CD4-positive, alpha-beta T cell treated with Interleukin-17A for 4 hours (primary cell): Measurements from ENCODE around the gene SMC3.
"Not testable (repeated sequence)": the region's sequence is repeated elsewhere in the genome, so short reads cannot be mapped to it uniquely, and the experiment has no call there.

Experiments
- DNase-seq: peaks from one replicate; pipeline ENCODE4 v3.0.0-alpha.2; 2020; ENCODE audit warnings: mixed read lengths

Gene SMC3

DNA sequence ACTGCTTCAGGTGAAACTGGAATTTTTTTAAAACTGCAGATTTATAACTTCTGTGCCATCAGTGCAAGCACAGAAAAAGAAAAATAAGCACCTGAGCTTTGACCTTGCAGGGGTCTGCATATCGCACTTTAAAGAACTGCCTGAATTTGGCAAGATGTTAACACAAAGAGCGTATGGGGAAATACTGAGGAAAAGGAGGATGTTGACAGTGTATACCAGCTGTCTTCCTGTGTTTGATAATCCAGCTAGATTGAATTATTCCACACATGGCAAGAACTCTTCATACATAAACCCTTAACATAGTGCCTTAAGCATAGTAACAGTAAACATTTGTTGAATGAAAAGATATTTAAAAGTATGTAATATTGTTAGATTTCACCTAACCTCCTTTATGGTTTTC lies 30.0 kb downstream of the SMC3 start:
- no peak for DNase-seq

DNA sequence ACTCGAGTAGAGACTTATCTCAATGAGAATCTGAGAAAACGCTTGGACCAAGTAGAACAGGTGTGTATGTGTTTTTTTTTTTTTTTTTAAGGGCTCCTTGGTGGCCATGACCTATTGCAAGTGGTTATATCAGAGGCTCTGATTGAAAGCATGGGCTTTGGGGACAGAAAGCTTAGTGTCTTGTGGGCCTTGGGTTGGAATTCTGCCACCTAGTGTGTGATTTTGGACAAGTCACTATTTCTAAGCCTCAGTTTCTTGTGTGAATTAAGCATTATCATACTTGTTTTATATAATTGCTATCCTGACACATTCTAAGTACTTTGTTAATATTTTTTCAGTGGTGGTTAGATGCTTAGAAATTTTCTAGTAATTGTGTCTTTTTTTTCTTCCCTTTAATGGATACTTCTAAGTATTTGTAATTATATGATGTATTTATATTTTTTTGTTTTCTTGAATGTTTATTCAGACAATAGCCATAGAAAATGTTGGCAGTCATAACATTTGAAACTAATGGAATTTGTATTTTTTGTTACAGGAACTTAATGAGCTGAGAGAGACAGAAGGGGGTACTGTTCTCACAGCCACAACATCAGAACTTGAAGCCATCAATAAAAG lies 33.1 kb downstream of the SMC3 start:
- DNase-seq, result peak; percentile 33

- DNase-seq, result no peak
These were observed 34.1 kb downstream of the SMC3 start for GRCh38 chr10:110601581-110601980.

DNA sequence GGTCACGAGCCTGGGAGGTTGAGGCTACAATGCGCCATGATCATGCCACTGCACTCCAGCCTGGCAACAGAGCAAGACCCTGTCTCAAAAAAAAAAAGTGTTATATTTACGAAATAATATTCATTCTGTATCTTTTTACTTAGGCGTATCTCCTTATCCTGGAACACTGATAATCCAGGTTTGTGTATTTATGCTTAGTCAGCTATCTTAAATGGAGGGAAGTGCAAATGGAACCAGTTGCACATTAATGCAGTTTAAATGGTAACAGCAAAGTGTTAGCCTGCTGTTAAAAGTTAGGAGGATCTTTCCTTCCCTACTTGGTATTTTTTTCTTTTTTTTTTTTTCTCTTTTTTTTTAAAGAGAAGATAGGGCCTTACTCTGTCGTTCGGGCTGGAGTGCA lies 40.6 kb downstream of the SMC3 start:
- no peak for DNase-seq

DNA sequence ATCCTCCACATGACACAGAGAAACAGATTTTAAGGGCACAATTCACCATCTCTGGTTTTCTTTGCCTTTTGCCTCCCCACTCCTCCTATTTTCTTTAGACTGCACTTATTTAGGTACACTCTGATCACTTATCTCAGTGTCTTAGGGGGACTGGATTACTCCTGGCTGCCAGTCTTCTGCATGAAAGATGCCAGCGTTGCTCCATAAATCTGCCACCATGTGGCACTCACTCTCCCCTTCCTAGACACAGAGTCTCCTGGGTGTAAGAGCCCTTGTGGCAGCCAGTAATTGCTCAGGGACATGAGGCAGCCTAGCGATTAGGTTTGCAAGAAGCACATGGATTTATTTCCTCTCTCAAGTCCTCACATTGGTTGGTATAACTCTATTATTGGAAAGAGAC lies 42.1 kb downstream of the SMC3 start:
- no peak for DNase-seq

DNA sequence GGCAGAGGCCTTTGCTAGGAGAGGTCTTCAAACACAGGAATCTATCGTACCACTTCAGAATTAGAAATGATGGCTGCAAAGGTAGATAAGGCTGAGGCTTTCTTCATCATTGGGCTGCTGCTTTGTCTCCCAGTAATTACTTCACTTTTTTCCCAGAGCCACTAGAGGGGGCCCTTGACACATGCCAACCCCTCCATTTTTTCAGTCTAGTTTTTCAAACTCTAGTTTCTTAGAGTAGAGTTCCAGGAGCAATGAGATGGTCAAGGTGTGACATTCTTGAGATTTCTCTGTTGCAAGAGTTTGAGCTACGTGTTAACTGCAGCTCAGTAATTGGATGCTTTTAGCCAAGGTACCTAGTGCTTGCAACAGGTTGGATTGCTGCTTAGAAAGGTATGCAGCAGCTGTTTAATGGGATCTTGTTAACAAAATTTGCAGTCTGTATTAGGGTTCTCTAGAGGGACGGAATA lies 42.8 kb downstream of the SMC3 start:
- peak; percentile 70 for DNase-seq

DNA sequence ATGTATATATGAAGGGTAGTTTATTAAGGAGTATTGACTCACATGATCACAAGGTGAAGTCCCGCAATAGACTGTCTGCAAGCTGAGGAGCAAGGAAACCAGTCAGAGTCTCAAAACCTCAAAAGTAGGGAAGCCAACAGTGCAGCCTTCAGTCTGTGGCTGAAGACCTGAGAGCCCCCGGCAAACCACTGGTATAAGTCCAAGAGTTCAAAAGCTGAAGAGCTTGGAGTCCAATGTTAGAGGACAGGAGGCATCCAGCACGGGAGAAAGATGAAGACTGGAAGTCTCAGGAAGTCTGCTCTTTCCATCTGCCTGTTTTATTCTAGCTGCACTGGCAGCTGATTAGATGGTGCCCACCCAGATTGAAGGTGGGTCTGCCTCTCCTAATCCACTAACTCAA lies 43.3 kb downstream of the SMC3 start:
- not testable (repeated sequence) for DNase-seq

DNA sequence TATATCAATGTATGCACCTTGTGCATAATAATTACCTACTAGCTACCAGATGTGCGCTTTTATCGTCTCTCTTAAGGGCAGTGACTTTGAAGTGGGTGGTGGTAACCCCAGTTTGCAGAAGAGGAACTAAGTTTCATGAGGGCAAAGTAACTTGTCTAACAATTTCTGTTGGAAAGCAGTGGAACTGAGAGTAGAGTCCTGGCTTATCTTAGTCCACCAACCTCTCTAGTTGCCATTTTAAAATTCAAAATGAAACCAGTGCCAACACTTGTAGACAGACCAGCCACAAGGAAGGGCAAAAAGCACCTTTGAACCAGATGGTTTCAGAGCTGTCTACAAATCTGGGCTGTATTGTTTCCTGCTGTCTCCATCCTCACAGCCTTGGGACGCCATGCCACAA lies 44.6 kb downstream of the SMC3 start:
- no peak for DNase-seq

DNA sequence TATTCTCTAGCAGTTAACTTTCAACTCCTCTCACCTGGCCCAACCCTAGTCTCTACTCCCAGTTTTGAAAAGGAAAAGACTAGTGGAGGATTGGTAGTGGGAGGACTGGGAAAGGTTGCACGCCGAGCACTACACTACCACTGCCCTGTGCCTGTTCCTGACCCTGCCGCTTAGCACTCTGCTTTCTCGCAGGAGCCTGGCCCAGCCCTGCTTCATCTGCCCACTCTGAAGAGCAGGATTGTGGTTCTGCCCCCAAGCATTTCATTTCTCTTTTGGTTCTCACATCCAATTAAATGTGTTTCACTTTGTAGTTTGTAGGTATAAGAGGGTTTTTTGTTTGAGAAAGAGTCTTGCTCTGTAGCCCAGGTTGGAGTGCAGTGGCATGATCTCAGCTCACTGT lies 45.1 kb downstream of the SMC3 start:
- DNase-seq, result no peak

DNA sequence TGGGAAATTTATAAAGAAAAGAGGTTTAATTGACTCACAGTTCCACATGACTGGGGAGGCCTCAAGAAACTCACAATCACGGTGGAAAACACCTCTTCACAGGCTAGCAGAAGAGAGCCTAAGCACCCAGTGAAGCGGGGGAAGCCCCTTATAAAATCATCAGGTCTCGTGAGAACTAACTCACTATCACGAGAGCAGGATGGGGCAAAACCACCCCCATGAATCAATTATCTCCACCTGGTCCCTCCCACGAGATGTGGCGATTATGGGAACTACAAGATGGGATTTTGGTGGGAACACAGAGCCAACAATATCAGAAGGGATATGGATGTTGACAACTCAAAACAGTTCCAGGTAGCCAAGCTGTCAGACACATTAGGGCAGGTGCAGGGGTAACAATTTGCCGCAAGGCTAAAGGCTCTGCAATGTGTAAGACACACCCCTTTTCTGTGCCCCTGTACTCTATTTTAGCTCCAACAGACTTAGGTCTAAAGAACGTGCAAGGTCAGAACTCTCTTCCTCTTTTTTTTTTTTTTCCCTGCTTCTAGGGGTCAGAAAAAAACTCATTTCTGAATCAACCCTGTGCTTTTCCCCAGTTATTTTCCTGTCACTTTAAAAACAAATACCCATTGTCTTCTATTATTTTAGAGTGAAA lies 46.0 kb downstream of the SMC3 start:
- no peak for DNase-seq

DNA sequence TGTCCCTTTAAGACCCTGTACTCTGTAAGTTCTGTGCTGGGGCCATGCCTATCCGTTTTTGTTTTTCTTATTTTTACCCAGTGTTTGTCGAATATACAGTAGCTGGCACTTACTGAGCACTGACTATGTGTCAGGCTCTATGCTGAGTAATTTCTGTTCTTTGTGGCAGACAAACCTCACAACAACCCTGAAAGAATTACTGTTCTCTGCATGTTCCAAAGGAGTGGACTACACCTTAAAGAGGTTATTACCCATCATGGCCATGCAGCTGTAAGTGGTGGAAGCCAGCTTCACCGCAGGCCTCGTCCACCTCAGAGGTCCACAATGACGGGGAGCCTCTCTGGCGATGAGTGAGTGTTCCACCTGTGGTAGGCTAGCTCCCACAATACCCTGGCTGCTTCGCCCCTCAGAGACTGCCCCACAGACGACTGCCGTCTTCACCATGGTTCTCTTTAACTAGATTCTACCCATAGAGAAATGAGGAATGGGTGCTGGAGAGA lies 46.6 kb downstream of the SMC3 start:
- no peak for DNase-seq

DNA sequence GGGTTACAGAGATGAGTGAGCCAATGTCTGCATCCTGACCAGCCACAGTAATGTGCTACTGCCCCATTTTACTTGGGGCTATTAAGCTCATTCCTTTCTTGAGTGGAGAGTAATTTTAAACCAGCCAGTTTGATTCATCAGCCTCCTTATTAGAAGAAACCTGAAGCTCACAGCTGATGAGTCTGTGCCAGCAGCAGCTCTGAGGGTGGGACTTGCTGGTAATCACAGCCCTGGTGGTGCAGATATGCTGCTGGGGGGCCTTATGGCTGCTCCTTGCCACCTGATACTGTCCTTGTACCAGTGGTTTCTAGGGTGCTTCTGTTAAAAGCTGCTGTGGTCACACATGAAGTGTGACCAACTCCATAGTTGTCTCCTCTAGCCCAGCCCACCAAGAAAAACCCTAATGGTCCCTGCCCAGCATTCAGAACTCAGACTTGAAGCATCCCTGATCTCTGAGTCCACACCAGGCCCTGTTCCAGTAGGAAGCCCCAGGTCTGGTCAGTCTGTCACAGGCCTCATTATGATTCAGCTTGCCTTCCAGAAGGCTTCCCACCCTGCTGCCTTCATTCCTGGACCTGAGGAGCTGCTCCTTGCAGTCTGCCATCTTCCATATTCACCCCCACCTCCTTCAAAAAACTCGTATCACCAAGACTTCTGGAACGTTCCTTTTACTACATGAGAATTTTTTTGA lies 47.7 kb downstream of the SMC3 start:
- no peak for DNase-seq

DNA sequence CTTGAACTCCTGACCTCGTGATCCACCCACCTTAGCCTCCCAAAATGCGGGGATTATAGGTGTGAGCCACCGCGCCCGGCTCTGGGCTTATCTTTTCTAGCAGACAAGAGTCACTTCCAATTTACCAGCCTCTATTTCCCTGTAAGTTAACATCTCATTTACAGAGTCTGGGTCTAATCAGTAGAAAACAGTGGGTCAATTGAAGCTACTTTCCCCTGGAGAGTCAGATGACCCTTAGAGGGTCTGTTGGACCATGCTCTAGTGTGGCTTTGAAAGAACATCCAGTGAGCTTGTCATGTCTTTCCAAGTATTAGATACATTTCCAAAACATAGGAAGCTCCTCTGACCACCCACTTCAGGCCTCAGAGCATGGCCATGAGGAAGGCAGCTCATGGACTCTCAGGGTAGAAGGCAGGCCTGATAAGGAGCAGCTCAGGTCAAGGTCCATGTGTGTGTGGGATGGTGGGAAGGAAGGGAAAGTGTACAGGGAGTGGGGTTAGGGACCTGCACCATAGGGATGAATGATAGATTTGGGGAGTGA lies 49.1 kb downstream of the SMC3 start:
- DNase-seq, result no peak

GRCh38 chr10:110617425-110618229 lies 50.1 kb downstream of the SMC3 start:
- peak; percentile 27 for DNase-seq

DNA sequence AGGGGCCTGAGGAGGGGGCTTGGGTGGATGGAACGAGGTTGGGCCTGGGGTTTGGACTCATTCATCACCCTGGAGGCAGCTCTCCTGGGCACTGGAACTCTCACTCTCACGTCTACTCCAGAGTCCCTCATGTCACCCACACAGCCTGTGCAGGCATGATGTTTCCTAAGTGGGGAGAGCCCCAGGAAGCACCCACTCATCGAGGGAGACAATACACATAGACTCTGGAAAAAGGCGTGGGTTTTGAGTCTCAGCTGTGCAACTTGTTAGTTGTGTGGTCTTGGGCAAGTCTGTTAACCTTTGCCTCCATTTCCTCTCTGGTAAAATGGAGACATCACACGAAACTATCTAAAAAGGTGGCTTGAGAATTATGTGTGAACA lies 50.7 kb downstream of the SMC3 start:
- DNase-seq, result no peak

DNA sequence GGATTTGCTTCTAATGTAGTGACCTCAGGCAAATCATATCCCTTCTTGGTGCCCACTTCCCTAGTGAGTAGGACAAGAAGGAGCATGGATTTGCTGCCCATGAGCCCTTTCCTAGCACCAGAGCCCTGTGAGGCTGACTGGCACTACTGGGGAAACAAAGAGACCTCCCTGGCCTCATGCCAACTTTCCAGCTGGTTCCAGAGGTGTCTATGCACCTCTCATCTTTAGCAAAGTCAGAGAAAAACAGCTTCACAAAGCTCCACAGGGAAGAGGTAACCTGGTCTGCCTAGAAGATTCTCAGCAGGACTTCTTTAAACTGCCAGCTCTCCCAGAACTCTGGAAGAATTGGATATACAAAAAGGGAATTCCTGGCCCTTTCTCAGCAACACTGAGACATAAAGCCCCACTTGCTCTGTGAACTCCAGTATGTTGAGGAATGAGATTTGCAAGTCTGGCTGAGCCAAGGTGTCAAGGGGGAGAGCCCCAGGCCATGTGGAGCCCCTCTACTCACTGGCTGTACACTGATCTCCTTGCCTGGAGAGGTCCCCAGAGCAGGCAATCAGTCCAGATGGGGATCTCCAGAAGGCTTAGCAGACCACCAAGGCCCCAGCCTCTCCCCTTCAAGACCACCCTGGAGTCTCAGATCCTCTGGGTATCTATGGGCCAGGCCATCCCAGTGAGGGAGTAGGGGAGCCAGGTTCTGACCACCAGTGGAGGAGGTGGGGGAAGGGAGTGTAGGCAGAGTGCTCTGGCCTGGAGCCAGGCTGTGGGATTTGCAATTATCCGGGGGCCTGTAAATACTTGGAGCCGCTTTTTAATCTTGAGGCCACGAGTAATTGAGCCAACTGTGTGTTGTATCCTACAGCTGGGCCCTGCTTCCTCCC lies 52.3 kb downstream of the SMC3 start:
- no peak for DNase-seq

GRCh38 chr10:110620398-110620719 lies 52.9 kb downstream of the SMC3 start:
- no peak for DNase-seq

GRCh38 chr10:110623316-110623715 lies 55.8 kb downstream of the SMC3 start:
- not testable (repeated sequence) for DNase-seq

DNA sequence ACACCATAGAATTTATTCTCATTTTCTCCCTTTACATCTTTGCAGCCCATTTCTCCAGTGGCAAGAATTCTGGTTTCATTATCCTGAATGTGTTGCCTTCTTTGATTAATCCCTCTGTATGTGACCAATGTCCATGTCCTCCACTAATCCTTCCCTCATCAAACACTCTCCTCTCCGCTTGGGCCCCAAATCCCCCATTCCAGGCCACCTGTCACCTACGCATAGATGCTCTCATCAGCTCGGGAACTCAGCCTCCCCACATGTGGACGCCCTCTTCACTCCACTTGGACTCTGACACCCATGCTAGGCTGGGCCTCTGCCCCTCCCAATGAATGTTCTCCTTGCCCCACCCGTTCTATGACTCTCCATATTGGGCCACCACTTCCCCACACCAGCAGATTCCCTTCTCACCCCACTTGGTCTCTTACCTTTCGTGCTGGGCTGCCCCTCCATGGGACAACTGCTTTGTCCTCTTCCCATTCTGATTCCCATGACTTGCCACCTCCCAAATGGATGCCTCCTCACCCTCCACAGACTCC lies 57.9 kb downstream of the SMC3 start:
- DNase-seq, result no peak

GRCh38 chr10:110625951-110626855 lies 58.7 kb downstream of the SMC3 start:
- DNase-seq, result no peak

DNA sequence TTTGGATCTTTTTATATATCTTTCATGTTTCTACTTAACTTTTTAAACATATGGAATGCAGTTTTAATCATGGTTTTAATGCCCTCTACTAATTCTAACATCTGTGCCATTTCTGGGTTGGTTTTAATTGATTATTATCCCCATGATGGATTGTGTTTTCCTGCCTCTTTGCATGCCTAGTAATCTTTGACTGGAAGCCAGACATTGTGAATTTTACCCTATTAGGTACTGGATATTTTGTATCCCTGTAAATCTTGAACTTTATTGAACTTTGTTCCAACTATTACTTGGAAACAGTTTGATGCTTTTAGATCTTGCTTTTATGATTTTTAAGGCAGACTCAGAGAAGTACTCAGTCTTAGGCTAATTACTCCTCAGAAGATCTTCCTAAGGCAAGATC lies 60.7 kb downstream of the SMC3 start:
- no peak for DNase-seq
